Tibial nerve (tissue), 4 donors: Measurements from ENCODE around the gene ATP11C. TPM values are rescaled to one million over a fixed set of nuclear protein-coding genes. Genes with fewer than 3 reads are reported as not detected.

ENCODE experiments used
- DNase-seq, 2 donors: peaks; one replicate each; pipeline ENCODE4 v3.0.0-alpha.2; 2019; ENCODE audit warnings: low spot score in 2 of 2
- H3K27ac ChIP-seq, 4 donors: fragments of 200-600 bp; sonication (generic) in 3 of 4; one replicate each; pipeline ENCODE4 v1.5.1; 2017 to 2019; ENCODE audit warnings: mild to moderate bottlenecking in 1 of 4
- H3K27me3 ChIP-seq, 2 donors: fragments of 200-600 bp; sonication (generic) in 1 of 2; one replicate each; pipeline versions ENCODE4 v1.5.1 to v1.6.0; 2017 to 2019
- H3K36me3 ChIP-seq, 3 donors: fragments of 200-600 bp; sonication (generic); one replicate each; pipeline ENCODE4 v1.5.1; 2018 to 2019
- H3K4me1 ChIP-seq, 4 donors: fragments of 200-600 bp; sonication (generic) in 3 of 4; one replicate each; pipeline ENCODE4 v1.5.1; 2017 to 2019
- H3K4me3 ChIP-seq, 4 donors: fragments of 200-600 bp; sonication (generic) in 3 of 4; one replicate each; pipeline ENCODE4 v1.5.1; 2017 to 2019; ENCODE audit warnings: mild to moderate bottlenecking in 1 of 4, moderate library complexity in 1 of 4
- H3K9me3 ChIP-seq, 4 donors: fragments of 200-600 bp; sonication (generic) in 3 of 4; one replicate each; pipeline ENCODE4 v1.5.1; 2017 to 2019
- CTCF ChIP-seq, 5 experiments: fragments of 200-600 bp in 3 of 5; fragments of 450-650 bp in 2 of 5; sonication (generic) in 3 of 5; IDR thresholded peaks; one replicate each; pipeline ENCODE4 v1.5.1; 2016 to 2019; ENCODE audit warnings: antibody characterized with exemption in 5 of 5, mild to moderate bottlenecking in 3 of 5, moderate library complexity in 2 of 5
- EP300 ChIP-seq, 2 donors: sonication (generic); formaldehyde crosslinking; IDR thresholded peaks; one replicate each; pipeline ENCODE4 v1.6.1; 2017; ENCODE audit warnings: antibody characterized with exemption in 2 of 2, mild to moderate bottlenecking in 1 of 2
- POLR2A ChIP-seq, 2 donors: fragments of 450-650 bp; IDR thresholded peaks; one replicate each; pipeline ENCODE4 v1.6.1; 2017; ENCODE audit warnings: antibody characterized with exemption in 2 of 2, mild to moderate bottlenecking in 2 of 2, moderate library complexity in 2 of 2
- WGBS, 2 donors: methylation state at CpG; one replicate each; pipeline ENCODE4 v1.1.5; 2018; 5-methylcytosine and 5-hydroxymethylcytosine counted together
- total RNA-seq, 4 donors: library from RNA; depleted of rRNA; stranded (reverse); fragments of >200 nt; gene quantifications; one replicate each; pipeline ENCODE4 v1.1.0, GENCODE V29; 2016

Gene ATP11C
- total RNA-seq, 4 donors from 2014 or later: 24.1 to 37.8 (median 32.9) TPM

GRCh38 chrX:139890991-139891700 is 41.7 kb downstream of the ATP11C start:
- Histone ChIP-seq H3K36me3 (no peaks in the 10 kb centered on the region), H3K27me3 (no peaks in the 10 kb centered on the region), H3K27ac (no peak overlapping the region), H3K4me1 (no peaks in the 10 kb centered on the region), H3K9me3 (no peaks in the 10 kb centered on the region), H3K4me3 (no peak overlapping the region)
- 74 to 90% methylated on average over 3 of the region's 3 CpGs for WGBS, 2 donors
- no peak for TF ChIP-seq POLR2A (IDR thresholded peaks at IDR 0.05)
- TF ChIP-seq CTCF (IDR thresholded peaks at IDR 0.05): no peak
- DNase-seq: no peak

GRCh38 chrX:139889760-139890159 is 43.1 kb downstream of the ATP11C start:
- H3K27me3 ChIP-seq: no peaks in the 10 kb centered on the region
- DNase-seq: no peak
- no peaks in the 10 kb centered on the region for H3K4me1 ChIP-seq
- no peak overlapping the region for H3K4me3 ChIP-seq
- 28 to 38% methylated on average over 1 of the region's 1 CpG for WGBS, 2 donors
- H3K36me3 ChIP-seq: no peaks in the 10 kb centered on the region
- no peaks in the 10 kb centered on the region for H3K9me3 ChIP-seq
- no peak for TF ChIP-seq CTCF (IDR thresholded peaks at IDR 0.05)
- no peak for TF ChIP-seq EP300 (IDR thresholded peaks at IDR 0.05)
- no peak for TF ChIP-seq POLR2A (IDR thresholded peaks at IDR 0.05)
- H3K27ac ChIP-seq: no peak overlapping the region

GRCh38 chrX:139883984-139884383 is 48.9 kb downstream of the ATP11C start:
- DNase-seq: no peak
- Histone ChIP-seq H3K9me3 (no peaks in the 10 kb centered on the region), H3K4me3 (no peak overlapping the region), H3K36me3 (no peaks in the 10 kb centered on the region), H3K4me1 (peaks cover 0 to 8% (median 0%) of the 10 kb centered on the region in 4 donors), H3K27me3 (no peaks in the 10 kb centered on the region), H3K27ac (no peak overlapping the region)
- 57 to 100% methylated on average over 1 of the region's 1 CpG for WGBS, 2 donors
- TF ChIP-seq EP300 (IDR thresholded peaks at IDR 0.05) (no peak), CTCF (IDR thresholded peaks at IDR 0.05) (no peak), POLR2A (IDR thresholded peaks at IDR 0.05) (no peak)

- H3K27me3 ChIP-seq: no peaks in the 10 kb centered on the region
- 23 to 43% methylated on average over 2 of the region's 2 CpGs for WGBS, 2 donors
- no peaks in the 10 kb centered on the region for H3K9me3 ChIP-seq
- peak overlapping the region in 2 of 4 donors; percentile 20 to 44 for H3K27ac ChIP-seq
- no peaks in the 10 kb centered on the region for H3K36me3 ChIP-seq
- DNase-seq: no peak
- H3K4me3 ChIP-seq: no peak overlapping the region
- H3K4me1 ChIP-seq: peaks cover 0 to 8% (median 0%) of the 10 kb centered on the region in 4 donors
- TF ChIP-seq POLR2A (IDR thresholded peaks at IDR 0.05): no peak
- TF ChIP-seq CTCF (IDR thresholded peaks at IDR 0.05): no peak
- TF ChIP-seq EP300 (IDR thresholded peaks at IDR 0.05): no peak
Observed at GRCh38 chrX:139882299-139882698, 50.6 kb downstream of the ATP11C start.

- Histone ChIP-seq H3K9me3 (no peaks in the 10 kb centered on the region), H3K27ac (peak overlapping the region in 1 of 4 donors; percentile 44), H3K4me3 (no peak overlapping the region), H3K36me3 (no peaks in the 10 kb centered on the region), H3K4me1 (peaks cover 0 to 8% (median 0%) of the 10 kb centered on the region in 4 donors), H3K27me3 (no peaks in the 10 kb centered on the region)
- TF ChIP-seq POLR2A (IDR thresholded peaks at IDR 0.05): no peak
- peak in 1 of 2 donors; percentile 17 for TF ChIP-seq EP300 (IDR thresholded peaks at IDR 0.05)
- WGBS, 2 donors: 15 to 43% methylated on average over 1 of the region's 1 CpG
- DNase-seq: no peak
Observed at GRCh38 chrX:139881572-139881971, 51.3 kb downstream of the ATP11C start.
